ENCODE results near the gene PGM2L1. TPM values are rescaled to one million over a fixed set of nuclear protein-coding genes. Genes with fewer than 3 reads are reported as not detected.

Gene PGM2L1
- total and polyA plus RNA-seq, 2 experiments from 2014 or later: 32.6 to 44.4 TPM

DNA sequence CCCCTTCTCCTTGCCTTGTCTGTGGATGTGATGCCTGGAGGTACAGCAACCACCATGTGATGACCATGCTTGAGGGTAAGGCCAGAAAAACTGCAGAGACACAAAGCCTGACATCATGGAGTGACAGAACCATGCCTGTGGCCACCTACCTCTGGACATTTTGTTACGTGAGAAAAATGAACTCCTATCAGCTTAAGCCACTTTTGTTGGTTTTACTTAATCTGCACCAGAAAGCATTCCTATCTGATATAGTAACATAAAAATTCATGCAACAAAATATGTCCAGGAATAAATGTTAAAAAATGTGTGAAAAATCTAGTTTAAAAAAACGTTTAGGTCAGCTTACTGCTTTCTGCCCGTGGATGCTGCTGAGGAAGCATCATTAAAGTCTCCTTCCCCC, 44.2 kb downstream of the PGM2L1 start:
- H3K9me2 ChIP-seq (ENCODE audit: insufficient read depth): no peaks in the 10 kb centered on the region
- ATAC-seq: no peak
- H3K4me3 ChIP-seq: no peak overlapping the region
- Mint-ChIP-seq H3K4me3 (no peak overlapping the region), H3K27me3 (ENCODE audit: insufficient read depth, low read depth, poor library complexity) (no peaks in the 10 kb centered on the region), H3K27ac (no peak overlapping the region), H3K4me1 (no peaks in the 10 kb centered on the region), H3K36me3 (ENCODE audit: low read depth) (peaks cover 51% of the 10 kb centered on the region), H3K9me3 (no peaks in the 10 kb centered on the region; the same call in 2 of the 3 replicates)
- H4K20me1 ChIP-seq (replicated peaks; ENCODE audit: insufficient read depth): no peaks in the 10 kb centered on the region
- H3K4me1 ChIP-seq (ENCODE audit: insufficient read depth): no peaks in the 10 kb centered on the region
- no peak overlapping the region for H3K4me2 ChIP-seq
- H3K79me2 ChIP-seq (replicated peaks; ENCODE audit: insufficient read depth): no peaks in the 10 kb centered on the region
- no peak overlapping the region for H3K27ac ChIP-seq (ENCODE audit: low read depth)
- no peak for DNase-seq (ENCODE audit: low spot score)
- no peaks in the 10 kb centered on the region for H3F3A ChIP-seq (replicated peaks; ENCODE audit: low read depth)
- peaks cover 11% of the 10 kb centered on the region; the same call in 1 of the 2 replicates for H3K36me3 ChIP-seq (ENCODE audit: insufficient read depth)
- TF ChIP-seq CREB1 (CRISPR knock-in tag; IDR thresholded peaks at IDR 0.05; ENCODE audit: low read depth): no peak
- TF ChIP-seq EZH2phosphoT487 (IDR thresholded peaks at IDR 0.05; ENCODE audit: unreplicated experiment): no peak
- TF ChIP-seq JUNB (IDR thresholded peaks at IDR 0.05; ENCODE audit: unreplicated experiment): no peak
- no peak for TF ChIP-seq EZH2 (IDR thresholded peaks at IDR 0.05; ENCODE audit: low read depth, unreplicated experiment)
- TF ChIP-seq POLR2AphosphoS5 (IDR thresholded peaks at IDR 0.05; ENCODE audit: low read depth): no peak
- no peak for TF ChIP-seq ZNF114 (CRISPR knock-in tag; IDR thresholded peaks at IDR 0.05)
- TF ChIP-seq, protein P1, sequence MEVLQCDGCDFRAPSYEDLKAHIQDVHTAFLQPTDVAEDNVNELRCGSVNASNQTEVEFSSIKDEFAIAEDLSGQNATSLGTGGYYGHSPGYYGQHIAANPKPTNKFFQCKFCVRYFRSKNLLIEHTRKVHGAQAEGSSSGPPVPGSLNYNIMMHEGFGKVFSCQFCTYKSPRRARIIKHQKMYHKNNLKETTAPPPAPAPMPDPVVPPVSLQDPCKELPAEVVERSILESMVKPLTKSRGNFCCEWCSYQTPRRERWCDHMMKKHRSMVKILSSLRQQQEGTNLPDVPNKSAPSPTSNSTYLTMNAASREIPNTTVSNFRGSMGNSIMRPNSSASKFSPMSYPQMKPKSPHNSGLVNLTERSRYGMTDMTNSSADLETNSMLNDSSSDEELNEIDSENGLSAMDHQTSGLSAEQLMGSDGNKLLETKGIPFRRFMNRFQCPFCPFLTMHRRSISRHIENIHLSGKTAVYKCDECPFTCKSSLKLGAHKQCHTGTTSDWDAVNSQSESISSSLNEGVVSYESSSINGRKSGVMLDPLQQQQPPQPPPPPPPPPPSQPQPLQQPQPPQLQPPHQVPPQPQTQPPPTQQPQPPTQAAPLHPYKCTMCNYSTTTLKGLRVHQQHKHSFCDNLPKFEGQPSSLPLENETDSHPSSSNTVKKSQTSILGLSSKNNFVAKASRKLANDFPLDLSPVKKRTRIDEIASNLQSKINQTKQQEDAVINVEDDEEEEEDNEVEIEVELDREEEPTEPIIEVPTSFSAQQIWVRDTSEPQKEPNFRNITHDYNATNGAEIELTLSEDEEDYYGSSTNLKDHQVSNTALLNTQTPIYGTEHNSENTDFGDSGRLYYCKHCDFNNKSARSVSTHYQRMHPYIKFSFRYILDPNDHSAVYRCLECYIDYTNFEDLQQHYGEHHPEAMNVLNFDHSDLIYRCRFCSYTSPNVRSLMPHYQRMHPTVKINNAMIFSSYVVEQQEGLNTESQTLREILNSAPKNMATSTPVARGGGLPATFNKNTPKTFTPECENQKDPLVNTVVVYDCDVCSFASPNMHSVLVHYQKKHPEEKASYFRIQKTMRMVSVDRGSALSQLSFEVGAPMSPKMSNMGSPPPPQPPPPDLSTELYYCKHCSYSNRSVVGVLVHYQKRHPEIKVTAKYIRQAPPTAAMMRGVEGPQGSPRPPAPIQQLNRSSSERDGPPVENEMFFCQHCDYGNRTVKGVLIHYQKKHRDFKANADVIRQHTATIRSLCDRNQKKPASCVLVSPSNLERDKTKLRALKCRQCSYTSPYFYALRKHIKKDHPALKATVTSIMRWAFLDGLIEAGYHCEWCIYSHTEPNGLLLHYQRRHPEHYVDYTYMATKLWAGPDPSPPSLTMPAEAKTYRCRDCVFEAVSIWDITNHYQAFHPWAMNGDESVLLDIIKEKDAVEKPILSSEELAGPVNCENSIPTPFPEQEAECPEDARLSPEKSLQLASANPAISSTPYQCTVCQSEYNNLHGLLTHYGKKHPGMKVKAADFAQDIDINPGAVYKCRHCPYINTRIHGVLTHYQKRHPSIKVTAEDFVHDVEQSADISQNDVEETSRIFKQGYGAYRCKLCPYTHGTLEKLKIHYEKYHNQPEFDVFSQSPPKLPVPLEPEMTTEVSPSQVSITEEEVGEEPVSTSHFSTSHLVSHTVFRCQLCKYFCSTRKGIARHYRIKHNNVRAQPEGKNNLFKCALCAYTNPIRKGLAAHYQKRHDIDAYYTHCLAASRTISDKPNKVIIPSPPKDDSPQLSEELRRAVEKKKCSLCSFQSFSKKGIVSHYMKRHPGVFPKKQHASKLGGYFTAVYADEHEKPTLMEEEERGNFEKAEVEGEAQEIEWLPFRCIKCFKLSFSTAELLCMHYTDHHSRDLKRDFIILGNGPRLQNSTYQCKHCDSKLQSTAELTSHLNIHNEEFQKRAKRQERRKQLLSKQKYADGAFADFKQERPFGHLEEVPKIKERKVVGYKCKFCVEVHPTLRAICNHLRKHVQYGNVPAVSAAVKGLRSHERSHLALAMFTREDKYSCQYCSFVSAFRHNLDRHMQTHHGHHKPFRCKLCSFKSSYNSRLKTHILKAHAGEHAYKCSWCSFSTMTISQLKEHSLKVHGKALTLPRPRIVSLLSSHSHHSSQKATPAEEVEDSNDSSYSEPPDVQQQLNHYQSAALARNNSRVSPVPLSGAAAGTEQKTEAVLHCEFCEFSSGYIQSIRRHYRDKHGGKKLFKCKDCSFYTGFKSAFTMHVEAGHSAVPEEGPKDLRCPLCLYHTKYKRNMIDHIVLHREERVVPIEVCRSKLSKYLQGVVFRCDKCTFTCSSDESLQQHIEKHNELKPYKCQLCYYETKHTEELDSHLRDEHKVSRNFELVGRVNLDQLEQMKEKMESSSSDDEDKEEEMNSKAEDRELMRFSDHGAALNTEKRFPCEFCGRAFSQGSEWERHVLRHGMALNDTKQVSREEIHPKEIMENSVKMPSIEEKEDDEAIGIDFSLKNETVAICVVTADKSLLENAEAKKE (CRISPR knock-in tag; IDR thresholded peaks at IDR 0.05): no peak
- TF ChIP-seq STAT1 (IDR thresholded peaks at IDR 0.05; ENCODE audit: unreplicated experiment): no peak
- no peak for TF ChIP-seq ETS1 (IDR thresholded peaks at IDR 0.05)
- no peak for TF ChIP-seq REST (IDR thresholded peaks at IDR 0.05; ENCODE audit: unreplicated experiment)
- TF ChIP-seq CTCF (conservative IDR thresholded peaks at IDR 0.05; ENCODE audit: low read depth in 2 of 2): no peak
- H2AFZ ChIP-seq: no peak overlapping the region
- no peaks in the 10 kb centered on the region for H3K27me3 ChIP-seq (ENCODE audit: insufficient read depth)
